IPS-11a (cell line): ENCODE results near the gene QRFPR.
A peak's percentile ranks its signal among the peaks of the same experiment; 100 is the strongest.
"Not testable (repeated sequence)": the region's sequence is repeated elsewhere in the genome, so short reads cannot be mapped to it uniquely, and the experiment has no call there.

ENCODE experiments used
- H3K4me3 ChIP-seq: one replicate; pipeline ENCODE4 v1.5.1; 2013; ENCODE audit warnings: low read depth, low read length, control low read depth

QRFPR gene

GRCh38 chr4:121380776-121381462 lies at the start of gene QRFPR:
TSS of gene QRFPR (minus strand) at chr4:121381018. CDS start at chr4:121380647, 371 bp downstream.
- peak within 1 kb of the TSS; percentile 35 for H3K4me3 ChIP-seq

GRCh38 chr4:121428721-121429120 lies 47.9 kb upstream of the QRFPR start:
- H3K4me3 ChIP-seq: no peak overlapping the region

- H3K4me3 ChIP-seq: no peak overlapping the region
These were observed 40.8 kb upstream of the QRFPR start for GRCh38 chr4:121421594-121421993.

GRCh38 chr4:121411151-121411744 lies 30.4 kb upstream of the QRFPR start:
- H3K4me3 ChIP-seq: no peak overlapping the region

GRCh38 chr4:121408567-121408966 lies 27.7 kb upstream of the QRFPR start:
- H3K4me3 ChIP-seq: not testable (repeated sequence)

GRCh38 chr4:121400632-121401031 lies 19.8 kb upstream of the QRFPR start:
- H3K4me3 ChIP-seq: no peak overlapping the region

GRCh38 chr4:121397941-121398601 lies 17.3 kb upstream of the QRFPR start:
- no peak overlapping the region for H3K4me3 ChIP-seq

GRCh38 chr4:121397434-121397833 lies 16.6 kb upstream of the QRFPR start:
- H3K4me3 ChIP-seq: no peak overlapping the region

GRCh38 chr4:121392426-121393086 lies 11.7 kb upstream of the QRFPR start:
- H3K4me3 ChIP-seq: no peak overlapping the region

- no peak overlapping the region for H3K4me3 ChIP-seq
These were observed 9.5 kb upstream of the QRFPR start for GRCh38 chr4:121390335-121390734.

GRCh38 chr4:121379276-121379675 lies 1.5 kb downstream of the QRFPR start:
- no peak overlapping the region for H3K4me3 ChIP-seq

- no peak overlapping the region for H3K4me3 ChIP-seq
These were observed 3.7 kb downstream of the QRFPR start for GRCh38 chr4:121377076-121377475.

- no peak overlapping the region for H3K4me3 ChIP-seq
These were observed 4.3 kb downstream of the QRFPR start for GRCh38 chr4:121376556-121376955.

- no peak overlapping the region for H3K4me3 ChIP-seq
These were observed 4.7 kb downstream of the QRFPR start for GRCh38 chr4:121376097-121376496.

GRCh38 chr4:121375262-121375661 lies 5.6 kb downstream of the QRFPR start:
- H3K4me3 ChIP-seq: no peak overlapping the region

GRCh38 chr4:121373841-121374240 lies 7.0 kb downstream of the QRFPR start:
- no peak overlapping the region for H3K4me3 ChIP-seq

GRCh38 chr4:121370729-121371325 lies 10.0 kb downstream of the QRFPR start:
- no peak overlapping the region for H3K4me3 ChIP-seq

GRCh38 chr4:121360495-121360894 lies 20.3 kb downstream of the QRFPR start:
- no peak overlapping the region for H3K4me3 ChIP-seq

GRCh38 chr4:121358473-121358872 lies 22.3 kb downstream of the QRFPR start:
- H3K4me3 ChIP-seq: no peak overlapping the region

GRCh38 chr4:121353213-121353612 lies 27.6 kb downstream of the QRFPR start:
- H3K4me3 ChIP-seq: no peak overlapping the region

- no peak overlapping the region for H3K4me3 ChIP-seq
These were observed 36.7 kb downstream of the QRFPR start for GRCh38 chr4:121344098-121344497.
